Amniotic epithelial cell (primary cell): Measurements from ENCODE around the gene NDFIP2.

ENCODE experiments used
- DNase-seq: peaks from one replicate; pipeline ENCODE4 v3.0.0-alpha.2; 2010; ENCODE audit warnings: low read depth

NDFIP2 gene

GRCh38 chr13:79458436-79458835 lies 22.5 kb upstream of the NDFIP2 start:
- DNase-seq: no peak

DNA sequence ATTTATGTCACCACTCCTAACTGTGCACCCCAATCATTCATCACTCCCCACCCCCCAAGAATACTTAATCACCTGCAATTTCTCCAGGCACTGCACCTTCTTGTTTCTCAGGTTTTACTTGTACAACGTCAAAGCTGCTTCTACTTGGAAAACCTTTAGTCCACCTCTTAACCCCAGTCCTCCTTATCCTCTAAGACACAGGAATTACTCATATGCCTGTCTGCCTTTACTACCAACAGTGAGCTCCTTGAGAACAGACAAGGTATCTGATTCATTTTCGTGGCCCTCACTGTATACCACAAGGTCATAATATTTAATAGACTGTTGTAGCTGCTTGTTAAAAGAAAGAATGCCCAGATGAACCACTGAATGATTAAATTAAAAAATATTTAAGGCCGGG lies 21.0 kb upstream of the NDFIP2 start:
- peak; percentile 67 for DNase-seq

- peak; percentile 70 for DNase-seq
Observed at GRCh38 chr13:79462895-79463294, 18.1 kb upstream of the NDFIP2 start.

DNA sequence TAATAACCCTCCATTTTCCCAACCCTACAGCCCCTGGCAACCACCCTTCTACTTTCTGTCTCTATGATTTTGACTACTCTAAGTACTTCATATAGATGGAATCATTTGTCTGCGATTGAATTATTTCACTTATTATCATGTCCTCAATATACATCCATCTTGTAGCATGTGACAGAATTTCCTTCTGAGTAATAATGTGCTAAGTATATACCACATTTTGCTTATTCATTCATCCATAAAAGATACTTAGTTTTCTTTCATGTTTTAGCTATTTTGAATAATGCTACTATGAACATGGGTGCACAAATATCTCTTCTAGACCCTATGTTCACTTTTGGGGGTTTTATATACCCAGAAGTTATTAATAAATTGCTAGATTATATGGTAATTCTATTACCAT lies 17.4 kb upstream of the NDFIP2 start:
- DNase-seq: no peak

GRCh38 chr13:79466872-79467271 lies 14.1 kb upstream of the NDFIP2 start:
- no peak for DNase-seq

DNA sequence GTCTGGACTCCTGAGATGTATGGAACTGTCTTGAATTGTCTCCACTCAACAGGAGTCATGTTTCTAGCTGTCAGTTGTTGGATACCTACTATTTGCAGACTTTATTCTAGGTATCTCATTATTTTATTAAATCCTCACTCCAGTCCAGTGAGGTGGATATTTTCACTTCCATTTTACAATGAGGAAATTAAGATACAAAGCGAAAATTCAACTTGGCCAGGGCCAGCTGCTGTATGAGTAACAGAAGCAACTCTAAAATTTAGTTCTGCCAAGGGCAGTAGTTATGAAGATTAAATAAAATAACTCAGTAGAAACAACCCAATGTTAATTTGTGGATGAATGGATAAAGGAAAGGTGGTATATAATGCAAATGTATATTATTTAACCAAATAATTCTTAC lies 12.6 kb upstream of the NDFIP2 start:
- no peak for DNase-seq

- no peak for DNase-seq
Observed at GRCh38 chr13:79468819-79469218, 12.1 kb upstream of the NDFIP2 start.

DNA sequence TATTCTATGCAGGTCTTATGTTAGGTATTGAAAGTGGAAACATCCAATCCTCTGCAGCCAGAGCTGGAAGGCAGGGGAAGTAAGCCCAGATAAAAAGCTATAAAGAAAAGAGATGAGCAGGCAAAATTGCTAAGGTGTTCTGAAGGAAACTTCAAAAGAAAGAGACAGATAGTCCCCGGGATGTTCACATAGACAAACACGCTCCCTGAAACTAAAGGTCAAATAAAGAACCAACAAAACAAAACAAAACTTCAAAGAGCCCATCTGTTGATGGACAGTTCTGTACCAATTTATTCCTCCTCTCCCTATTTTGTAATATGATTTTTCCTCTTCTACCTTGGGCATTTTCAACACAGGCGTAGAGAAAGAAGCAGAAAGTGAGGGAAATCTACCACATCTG lies 11.3 kb upstream of the NDFIP2 start:
- no peak for DNase-seq

DNA sequence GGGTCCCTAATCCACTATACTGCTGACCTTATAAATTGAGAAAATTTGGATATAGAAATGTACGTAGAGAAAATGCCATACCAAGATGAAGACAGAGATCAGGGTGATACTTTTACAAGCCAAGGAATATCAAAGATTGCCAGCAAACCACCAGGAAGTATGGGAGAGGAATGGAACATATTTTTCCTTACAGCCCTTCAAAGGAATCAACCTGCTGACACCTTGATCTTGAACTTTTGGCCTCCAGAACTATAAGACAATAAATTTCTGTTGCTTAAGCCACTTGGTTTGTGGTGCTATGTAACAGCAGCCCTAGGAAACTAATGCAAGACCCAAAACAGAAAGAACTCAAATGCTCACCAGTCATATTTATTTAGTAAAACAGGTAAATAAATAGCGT lies 10.3 kb upstream of the NDFIP2 start:
- DNase-seq: no peak

GRCh38 chr13:79475569-79475968 lies 5.4 kb upstream of the NDFIP2 start:
- DNase-seq: no peak

DNA sequence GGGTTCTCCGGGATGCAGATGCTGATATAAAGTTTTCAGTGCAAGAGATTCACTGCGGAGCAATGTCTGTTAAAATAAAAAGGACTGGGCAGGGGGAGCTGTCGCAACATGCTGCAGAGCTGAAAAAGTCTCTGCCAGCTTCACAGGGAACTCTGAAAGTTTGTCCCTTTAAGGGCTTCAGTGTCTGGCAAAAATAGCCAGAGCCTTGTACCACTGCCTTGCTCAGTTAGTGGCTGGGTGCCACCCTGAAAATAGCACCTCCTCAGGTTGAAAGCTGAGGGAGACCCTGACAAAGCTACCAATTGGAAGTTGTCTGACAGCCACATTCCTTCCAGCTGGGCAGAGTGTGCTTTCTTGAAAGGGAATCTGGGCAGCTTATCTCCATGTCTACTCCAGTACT lies 3.0 kb upstream of the NDFIP2 start:
- DNase-seq: no peak

DNA sequence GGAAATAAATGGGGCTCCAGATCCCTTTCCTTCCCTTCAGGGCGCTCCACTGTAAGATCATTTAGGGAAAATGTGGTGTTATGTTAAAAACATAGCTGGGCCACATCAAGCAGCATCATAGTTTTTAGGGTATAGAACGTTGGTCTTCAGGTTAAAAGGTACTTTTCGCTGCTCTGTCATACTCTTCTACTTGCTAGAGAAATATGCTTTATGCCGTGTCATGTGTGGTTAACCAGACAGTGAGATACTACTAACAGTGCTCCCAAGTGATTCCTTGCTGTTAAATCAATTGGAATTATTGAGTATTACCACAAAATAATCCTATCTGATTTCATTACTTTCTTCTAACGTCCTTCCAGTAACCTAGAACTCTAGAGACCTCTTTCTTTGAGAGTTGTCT lies 1.1 kb upstream of the NDFIP2 start:
- no peak for DNase-seq

DNA sequence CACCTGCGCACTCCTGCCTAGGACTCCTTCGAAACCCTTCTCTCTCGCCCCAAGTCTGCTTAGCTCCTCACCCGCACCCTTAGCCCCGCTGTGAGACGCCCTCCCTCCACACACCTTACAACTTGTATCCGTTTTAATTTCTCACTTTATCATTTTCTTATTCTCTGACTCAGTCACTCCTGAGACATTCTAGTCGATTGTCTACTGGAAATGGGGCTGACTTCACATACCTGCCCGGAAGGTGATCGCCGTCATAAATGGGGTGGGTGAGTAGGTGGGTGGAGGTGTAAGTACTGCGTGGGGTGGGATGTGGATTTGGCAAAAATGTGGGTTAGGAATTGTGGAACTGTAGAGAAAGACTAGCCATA lies 714 bp downstream of the NDFIP2 start:
- no peak for DNase-seq

- DNase-seq: peak; percentile 21
Observed at GRCh38 chr13:79482281-79482970, 1.5 kb downstream of the NDFIP2 start.

- peak; percentile 81 for DNase-seq
Observed at GRCh38 chr13:79483086-79483706, 2.2 kb downstream of the NDFIP2 start.

- peak; percentile 87 for DNase-seq
Observed at GRCh38 chr13:79485014-79485811, 4.3 kb downstream of the NDFIP2 start.

- no peak for DNase-seq
Observed at GRCh38 chr13:79486433-79487188, 5.7 kb downstream of the NDFIP2 start.

GRCh38 chr13:79490326-79490725 lies 9.4 kb downstream of the NDFIP2 start:
- DNase-seq: no peak

DNA sequence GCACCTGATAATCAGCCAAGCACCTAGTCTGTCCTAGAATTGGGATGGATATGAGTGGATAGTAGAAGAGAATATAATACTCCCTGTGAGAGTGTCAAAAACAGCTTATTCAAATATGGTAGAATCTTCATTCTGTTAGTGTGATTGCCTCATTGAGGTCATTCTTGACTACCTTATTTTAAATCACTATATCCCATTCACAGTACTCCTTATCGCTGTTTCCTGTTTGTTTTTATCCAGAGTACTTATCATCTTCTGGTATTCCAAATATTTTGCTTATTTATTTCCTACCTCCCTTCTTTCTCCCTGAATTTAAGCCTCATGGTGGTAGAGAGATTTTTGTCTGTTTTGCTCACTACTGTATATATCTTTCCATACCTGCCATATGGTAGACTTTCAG lies 9.9 kb downstream of the NDFIP2 start:
- peak; percentile 77 for DNase-seq

DNA sequence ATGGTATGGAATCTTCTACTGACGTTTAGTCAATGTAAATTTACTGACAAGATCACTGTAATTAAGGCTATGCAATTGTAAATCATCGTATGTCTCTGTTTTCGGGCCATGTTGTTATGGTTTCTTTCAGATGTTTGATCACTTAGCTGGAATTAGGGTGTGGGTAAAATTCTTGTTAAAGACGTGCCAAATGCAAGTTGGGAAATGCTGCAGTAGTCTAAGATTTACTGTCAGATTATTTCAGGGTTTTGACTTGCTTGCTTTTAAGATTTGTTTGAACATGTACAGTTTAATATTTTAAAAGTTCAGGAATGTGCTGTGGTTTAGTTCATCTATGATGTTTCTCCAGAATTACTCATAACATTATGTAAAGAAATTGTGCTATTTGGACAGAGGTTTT lies 10.8 kb downstream of the NDFIP2 start:
- peak; percentile 93 for DNase-seq

DNA sequence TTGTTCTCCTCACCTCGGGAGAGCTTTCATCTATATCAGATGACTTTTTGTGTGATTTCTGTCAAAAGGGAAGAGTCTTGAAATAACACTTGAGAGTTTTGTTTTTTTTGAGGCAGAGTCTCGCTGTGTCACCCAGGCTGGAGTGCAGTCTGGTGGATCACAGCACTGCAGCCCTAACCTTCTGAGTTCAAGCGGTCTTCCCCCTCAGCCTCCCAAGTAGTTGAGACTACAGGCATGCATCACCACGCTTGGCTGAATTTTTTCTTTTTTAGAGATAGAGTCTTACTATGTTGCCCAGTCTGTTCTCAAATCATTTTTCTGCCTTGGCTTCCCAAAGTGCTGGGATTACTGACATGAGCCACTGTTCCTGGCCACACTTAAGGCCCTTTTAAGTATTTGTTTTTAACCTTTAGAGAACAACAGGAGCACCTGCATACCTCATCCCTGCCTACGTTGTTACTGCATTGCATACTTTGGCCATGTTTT lies 11.4 kb downstream of the NDFIP2 start:
- peak; percentile 43 for DNase-seq

DNA sequence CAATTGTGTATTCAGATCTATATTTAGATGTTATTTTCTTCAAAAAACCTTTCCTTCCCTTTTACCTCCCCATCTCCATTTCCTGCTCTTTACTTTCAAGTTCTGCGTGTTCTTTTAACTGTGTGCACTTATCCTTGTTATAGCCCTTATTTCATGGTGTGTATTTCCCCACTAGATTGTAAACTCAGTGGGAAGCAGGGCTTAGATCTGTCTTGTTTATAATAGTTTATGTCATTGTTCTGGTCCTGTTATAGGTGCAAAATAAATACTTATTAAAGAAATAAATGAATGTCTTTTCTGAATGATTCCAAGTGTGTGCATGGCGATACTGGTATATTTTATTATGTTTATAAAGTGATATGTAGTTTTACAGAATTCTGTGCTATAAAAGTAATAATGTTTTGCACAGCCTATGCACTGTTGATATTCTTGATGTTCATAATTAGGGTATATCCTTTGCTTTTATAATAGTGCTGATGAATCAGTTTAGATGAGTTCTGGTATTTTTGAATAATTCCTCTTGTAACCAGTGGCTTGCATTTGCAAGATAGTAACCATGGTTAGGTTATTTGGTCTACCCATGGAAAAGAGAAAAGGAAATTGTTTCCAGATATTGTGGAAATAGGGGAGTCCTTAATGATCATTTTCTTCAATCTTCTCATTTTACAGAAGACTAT lies 12.1 kb downstream of the NDFIP2 start:
- DNase-seq: no peak
